Cerebellar cortex (tissue), 1 donor: Measurements from ENCODE around the gene KRT7.
"Not testable (repeated sequence)": the region's sequence is repeated elsewhere in the genome, so short reads cannot be mapped to it uniquely, and the experiment has no call there.

Source experiments
- DNase-seq: peaks from one replicate; pipeline ENCODE4 v3.0.0-alpha.2; 2015; ENCODE audit warnings: low spot score

KRT7 gene

GRCh38 chr12:52278575-52279421 lies 45.8 kb downstream of the KRT7 start:
- peak; percentile 60 for DNase-seq

GRCh38 chr12:52279422-52280318 lies 46.6 kb downstream of the KRT7 start:
- DNase-seq = no peak

DNA sequence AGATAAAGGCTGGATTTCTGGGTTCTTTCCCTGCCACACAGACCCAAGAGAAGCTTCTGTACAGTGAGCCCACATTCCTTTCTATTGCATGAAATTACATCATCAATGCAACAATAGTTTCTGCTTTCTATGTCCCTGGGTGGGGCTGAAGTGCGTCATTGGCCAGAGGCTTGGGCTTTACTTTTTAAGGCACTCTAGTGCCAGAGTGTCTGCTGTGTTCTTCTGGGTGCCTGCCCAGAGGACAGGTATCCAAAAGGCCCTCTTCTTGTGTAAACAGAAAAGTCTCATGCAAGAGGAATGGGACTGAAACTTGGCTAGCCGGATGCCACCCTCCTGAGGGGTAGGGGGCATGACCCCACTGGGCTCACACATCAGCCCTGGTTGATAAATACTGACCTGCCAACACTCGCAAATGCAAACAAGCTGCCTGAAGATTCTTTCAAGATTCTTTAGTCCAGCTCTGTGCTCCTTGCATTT lies 47.3 kb downstream of the KRT7 start:
- no peak for DNase-seq

DNA sequence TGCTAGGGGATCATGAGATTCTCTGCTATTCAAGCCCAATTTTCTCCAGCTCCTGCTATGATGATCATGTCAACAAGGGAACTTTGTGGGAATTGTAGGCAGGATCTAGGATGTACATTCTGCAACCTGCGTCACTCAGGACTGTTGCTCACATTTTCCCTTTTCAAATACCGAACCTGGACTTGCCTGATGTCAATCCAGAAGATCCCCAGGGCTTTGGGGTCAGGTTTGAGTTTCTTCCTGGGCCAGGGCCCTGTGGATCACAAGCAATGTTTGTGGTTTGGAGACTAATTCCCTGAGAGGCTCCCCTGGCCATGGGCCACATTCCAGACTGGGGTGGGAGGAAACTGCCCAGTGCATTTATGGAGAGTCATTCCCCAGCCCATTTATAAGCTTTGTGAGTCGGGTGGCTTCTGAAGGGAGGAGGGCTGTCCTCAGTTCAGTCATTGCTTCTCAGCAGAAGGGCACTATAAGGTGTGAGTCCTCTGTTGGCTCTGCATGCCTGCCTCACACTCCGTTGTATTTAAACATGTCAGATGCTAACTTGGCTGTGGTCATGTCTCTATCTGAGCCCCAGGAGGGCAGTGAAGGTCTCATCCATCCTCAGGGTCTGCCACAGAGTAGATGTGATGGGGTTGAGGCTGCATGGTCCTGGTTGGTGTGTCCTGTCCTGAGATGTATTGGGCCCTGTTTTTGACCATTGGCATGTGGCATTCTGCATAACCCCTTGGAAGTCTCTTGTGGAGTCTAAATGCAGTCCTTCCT lies 47.9 kb downstream of the KRT7 start:
- no peak for DNase-seq

GRCh38 chr12:52284562-52285171 lies 51.6 kb downstream of the KRT7 start:
- DNase-seq = no peak

- DNase-seq = no peak
These were observed 52.2 kb downstream of the KRT7 start for GRCh38 chr12:52285172-52285745.

- no peak for DNase-seq
These were observed 52.9 kb downstream of the KRT7 start for GRCh38 chr12:52285851-52286530.

DNA sequence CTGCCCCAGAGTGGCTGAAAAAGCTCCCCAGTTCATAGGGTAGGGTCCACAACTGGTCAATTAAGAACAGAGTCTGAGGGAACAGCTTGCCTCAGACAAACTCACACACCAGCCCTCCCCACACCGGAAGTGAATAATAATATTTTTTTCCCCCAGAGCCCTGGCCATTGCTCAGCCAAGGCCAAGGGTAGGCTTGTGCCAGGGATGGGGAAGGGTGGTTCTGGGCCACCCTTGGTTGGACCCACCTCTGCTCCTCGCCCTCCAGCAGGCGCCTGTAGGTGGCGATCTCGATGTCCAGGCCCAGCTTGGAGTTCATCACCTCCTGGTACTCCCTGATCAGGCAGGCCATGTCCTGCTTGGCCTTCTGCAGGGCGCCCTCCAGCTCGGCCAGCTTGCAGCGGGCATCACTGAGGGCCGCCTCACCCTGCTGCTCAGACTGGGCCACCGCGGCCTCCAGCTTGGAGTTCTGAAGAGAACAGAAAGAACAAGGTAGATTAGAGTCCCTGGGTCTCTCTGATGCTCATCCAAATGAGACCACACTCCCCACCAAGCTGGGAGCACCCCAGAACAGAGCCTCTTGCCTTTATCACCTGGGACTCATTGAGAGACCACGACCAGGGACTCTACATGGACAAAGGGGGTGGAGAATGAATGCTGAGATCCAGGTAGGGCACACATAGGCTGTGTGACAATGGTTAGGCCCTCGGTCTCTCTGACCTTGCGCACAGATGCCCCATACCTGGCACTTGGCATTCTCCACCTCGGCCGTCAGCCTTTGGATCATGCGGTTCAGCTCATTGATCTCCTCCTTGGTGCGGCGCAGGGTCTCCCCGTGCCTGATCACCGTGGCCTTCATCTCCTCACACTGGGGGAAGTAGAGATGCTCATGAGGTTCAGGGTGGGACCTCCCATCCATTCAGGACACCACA lies 54.1 kb downstream of the KRT7 start:
- DNase-seq = not testable (repeated sequence)

DNA sequence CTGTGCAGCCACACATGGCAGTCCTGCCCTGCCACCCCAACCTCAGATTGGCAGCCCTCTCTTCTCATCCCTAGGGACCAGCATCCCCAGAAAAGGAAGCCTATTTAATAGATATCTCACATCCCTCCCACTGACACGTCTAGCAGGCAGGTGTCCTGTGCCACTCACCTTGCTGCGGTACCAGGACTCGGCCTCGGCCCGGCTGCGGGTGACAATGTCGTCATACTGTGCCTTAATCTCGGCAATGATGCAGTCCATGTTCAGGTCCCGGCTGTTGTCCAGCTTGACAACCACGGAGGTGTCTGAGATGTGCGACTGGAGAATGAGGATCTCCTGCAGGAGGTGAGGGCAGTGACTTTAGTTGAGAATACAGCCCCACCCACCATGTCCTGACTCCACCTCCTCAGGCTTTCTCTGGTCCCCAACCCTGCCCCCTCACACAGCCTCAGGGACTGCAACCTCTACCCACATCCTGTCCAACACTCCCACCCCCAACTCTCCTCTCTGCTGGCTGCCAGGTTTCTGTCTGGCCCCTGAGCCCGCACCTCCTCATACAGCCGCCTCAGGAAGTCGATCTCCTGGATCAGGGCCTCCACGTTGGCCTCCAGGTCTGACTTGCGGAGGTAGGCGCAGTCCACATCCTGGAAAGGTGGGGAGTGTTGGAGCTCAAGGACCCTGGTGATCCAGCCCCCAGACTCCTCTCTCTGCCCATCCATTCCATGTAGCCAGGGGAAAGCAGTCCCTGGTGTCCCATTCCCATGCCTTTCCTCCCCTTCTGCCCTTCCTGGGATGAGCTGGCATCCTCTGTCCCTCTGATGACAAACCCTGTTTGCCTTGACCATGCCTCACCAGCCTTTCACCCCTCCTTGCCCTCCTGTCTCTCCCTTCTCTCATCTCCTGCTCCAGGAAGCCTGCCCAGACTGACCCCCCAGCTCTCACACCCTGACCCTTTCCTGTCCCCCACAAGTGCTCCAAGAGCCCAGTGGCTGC lies 55.1 kb downstream of the KRT7 start:
- not testable (repeated sequence) for DNase-seq

- DNase-seq = not testable (repeated sequence)
These were observed 57.6 kb downstream of the KRT7 start for GRCh38 chr12:52290483-52291134.

DNA sequence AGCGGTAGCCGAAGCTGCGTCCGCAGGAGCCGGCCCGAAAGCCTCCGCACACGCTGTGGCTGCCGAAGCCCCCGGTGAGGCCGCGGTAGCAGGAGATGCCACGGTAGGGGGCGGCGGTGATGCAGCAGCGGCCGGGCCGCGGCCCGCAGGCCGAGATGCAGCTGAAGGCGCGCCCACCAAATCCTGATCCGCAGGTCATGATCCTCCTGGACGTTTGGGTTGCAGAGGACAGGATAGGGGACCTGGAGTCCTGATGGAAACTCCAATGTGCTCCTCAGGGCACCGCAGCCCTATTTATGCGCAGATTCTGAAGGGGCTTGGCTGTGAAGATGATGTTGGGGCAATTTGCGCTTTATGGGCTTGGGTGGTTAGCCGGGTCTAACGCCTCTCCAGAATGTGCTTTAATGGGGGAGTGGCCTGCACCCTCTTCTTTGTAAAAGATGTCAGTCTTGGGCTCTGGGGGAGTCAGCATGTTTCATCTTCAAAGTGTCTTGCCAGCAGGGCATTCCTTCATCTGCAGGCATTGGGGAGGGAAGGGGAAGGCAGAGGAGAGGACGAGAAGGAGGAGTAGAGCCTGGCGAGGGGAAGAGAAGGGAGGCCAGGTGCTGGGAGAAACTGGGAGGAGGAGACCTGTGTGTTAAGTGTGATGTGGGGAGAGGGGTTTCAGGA lies 58.4 kb downstream of the KRT7 start, which contains the start of gene KRT81:
Gene KRT81, minus strand, starts transcription at position 268 of the 669 bp plus-strand sequence. Its CDS starts 69 bp downstream, at position 199.
- DNase-seq = no peak

GRCh38 chr12:52293926-52294325 lies 60.9 kb downstream of the KRT7 start:
- DNase-seq = no peak

- no peak for DNase-seq
These were observed 61.8 kb downstream of the KRT7 start for GRCh38 chr12:52294803-52295202.

DNA sequence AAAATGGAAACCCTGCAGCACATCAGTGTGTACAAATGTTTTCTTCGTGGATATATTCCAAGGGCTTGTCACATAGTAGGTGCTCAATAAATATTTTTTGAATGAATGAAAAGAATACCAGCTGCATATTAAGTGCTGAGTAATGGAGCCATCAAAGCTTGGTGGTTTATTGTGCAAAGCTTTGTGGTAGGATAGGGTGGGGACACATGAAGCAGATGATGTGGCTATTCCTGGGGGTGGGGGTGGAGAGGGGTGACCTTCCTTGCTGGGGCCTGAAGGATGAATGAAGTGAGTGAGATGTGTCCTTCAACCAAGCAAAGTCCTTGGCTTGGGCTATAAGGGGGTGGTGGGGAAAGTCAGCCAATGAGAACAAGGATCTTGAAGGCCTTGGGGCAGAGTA lies 62.6 kb downstream of the KRT7 start:
- DNase-seq = no peak

- DNase-seq = no peak
These were observed 63.7 kb downstream of the KRT7 start for GRCh38 chr12:52296572-52297215.
